Measurements from ENCODE around the gene ZNF532. TPM values are rescaled to one million over a fixed set of nuclear protein-coding genes. Genes with fewer than 3 reads are reported as not detected.

ZNF532 gene
- total RNA-seq, 2 donors from 2014 or later = 5.6 to 14.8 TPM

DNA sequence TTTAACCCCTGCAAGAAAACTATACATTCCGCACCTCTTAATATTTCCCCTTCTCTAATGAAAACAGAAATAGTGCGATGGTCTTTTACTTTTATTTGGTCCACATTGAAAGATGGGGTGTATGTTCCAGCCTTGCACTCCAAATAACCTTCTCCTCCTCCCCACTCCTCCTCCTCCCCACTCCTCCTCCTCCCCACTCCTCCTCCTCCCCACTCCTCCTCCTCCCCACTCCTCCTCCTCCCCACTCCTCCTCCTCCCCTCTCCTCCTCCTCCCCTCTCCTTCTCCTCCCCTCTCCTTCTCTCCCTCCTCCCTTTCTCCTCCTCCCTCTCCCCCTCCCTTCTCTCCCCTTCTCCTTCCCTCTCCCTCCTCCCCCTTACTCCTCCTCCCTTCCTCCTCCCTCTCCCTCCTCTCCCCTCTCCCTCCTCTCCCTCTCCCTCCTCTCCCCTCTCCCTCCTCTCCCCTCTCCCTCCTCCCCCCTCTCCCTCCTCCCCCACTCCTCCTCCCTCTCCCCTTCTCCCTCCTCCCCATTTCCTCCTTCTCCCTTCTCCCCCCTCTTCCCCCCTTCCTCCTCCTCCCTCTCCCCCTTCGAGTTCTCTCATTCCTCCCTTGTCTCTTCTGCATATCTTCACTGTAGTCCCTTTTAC is 70.4 kb downstream of the ZNF532 start:
- Histone ChIP-seq H3K4me1 (no peaks in the 10 kb centered on the region), H3K9me3 (no peaks in the 10 kb centered on the region), H3K4me3 (no peak overlapping the region), H3K36me3 (no peaks in the 10 kb centered on the region), H3K9ac (ENCODE audit: low read depth in 2 of 2, low read length in 2 of 2) (no peak overlapping the region), H3K27me3 (no peaks in the 10 kb centered on the region), H3K27ac (no peak overlapping the region)
- no peak for DNase-seq
- intact Hi-C loops (cut with DNase I) = no loop called here
- TF ChIP-seq, protein P1, sequence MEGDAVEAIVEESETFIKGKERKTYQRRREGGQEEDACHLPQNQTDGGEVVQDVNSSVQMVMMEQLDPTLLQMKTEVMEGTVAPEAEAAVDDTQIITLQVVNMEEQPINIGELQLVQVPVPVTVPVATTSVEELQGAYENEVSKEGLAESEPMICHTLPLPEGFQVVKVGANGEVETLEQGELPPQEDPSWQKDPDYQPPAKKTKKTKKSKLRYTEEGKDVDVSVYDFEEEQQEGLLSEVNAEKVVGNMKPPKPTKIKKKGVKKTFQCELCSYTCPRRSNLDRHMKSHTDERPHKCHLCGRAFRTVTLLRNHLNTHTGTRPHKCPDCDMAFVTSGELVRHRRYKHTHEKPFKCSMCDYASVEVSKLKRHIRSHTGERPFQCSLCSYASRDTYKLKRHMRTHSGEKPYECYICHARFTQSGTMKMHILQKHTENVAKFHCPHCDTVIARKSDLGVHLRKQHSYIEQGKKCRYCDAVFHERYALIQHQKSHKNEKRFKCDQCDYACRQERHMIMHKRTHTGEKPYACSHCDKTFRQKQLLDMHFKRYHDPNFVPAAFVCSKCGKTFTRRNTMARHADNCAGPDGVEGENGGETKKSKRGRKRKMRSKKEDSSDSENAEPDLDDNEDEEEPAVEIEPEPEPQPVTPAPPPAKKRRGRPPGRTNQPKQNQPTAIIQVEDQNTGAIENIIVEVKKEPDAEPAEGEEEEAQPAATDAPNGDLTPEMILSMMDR (IDR thresholded peaks at IDR 0.05) = no peak

DNA sequence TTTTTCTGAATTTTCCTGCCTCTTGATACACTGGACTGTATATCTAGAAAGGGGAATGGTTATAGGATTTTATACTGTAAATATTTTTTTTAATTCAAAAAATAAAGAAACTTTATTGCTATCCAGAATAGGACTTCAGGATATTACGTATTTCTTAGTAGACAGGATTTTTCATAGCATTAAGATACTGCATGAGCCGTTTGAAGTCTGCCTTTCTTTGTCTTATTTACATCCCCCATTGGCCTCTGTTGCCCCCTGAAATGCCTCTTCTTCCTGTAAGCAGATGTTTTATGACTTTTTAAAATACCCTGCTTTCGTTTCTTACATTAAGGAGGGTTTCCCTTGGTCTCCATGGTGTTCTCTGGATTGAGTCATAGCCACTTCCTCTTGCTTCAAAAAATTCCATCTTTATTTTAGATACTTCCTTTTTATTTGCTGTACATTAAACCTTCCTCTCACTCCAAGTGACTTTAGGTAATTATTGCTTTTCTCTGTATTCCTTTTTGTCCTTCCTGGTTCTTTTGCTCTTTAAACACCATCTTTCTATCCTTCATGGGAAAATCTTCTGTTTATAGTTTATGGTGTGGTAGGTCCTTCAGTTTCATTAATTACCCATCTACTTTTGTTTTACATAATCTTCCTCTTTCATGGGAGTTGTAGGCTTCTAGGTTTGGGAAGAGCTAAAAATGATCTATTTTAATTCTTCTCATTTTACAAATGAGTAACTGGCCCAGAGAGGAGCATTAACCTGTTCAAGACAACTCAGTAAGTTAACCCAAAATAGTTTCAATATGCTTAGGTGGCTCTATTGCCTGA is 72.6 kb downstream of the ZNF532 start:
- Histone ChIP-seq H3K4me3 (no peak overlapping the region), H3K27me3 (no peaks in the 10 kb centered on the region), H3K36me3 (no peaks in the 10 kb centered on the region), H3K9me3 (no peaks in the 10 kb centered on the region), H3K9ac (ENCODE audit: low read depth in 2 of 2, low read length in 2 of 2) (no peak overlapping the region), H3K4me1 (no peaks in the 10 kb centered on the region), H3K27ac (peak overlapping the region; percentile 18)
- no peak for DNase-seq
- intact Hi-C loops (cut with DNase I) = no loop called here
- TF ChIP-seq, protein P1 (IDR thresholded peaks at IDR 0.05) = no peak

DNA sequence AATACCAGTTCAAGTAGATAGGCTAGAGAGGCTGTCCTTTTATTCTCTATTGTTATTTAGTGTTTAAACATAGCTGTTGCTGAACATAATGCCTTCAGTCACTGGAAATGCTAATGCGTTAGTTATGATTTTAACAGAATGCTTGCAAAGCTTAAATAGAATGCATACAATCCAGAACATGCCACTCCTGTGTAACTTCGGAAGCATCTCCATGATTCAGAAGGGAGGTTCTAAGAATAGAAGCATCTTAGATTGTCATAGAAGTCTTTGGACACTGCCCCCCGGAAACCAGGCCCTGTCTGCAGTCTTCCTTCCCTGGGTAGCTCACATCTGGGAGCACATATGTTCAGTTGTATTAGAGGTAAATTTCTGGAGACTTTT is 73.2 kb downstream of the ZNF532 start:
- Histone ChIP-seq H3K4me1 (no peaks in the 10 kb centered on the region), H3K4me3 (no peak overlapping the region), H3K36me3 (no peaks in the 10 kb centered on the region), H3K27me3 (no peaks in the 10 kb centered on the region), H3K9me3 (no peaks in the 10 kb centered on the region), H3K9ac (ENCODE audit: low read depth in 2 of 2, low read length in 2 of 2) (no peak overlapping the region), H3K27ac (peak overlapping the region; percentile 18)
- TF ChIP-seq, protein P1 (IDR thresholded peaks at IDR 0.05) = no peak
- no peak for DNase-seq
- intact Hi-C loops (cut with DNase I) = no loop called here

DNA sequence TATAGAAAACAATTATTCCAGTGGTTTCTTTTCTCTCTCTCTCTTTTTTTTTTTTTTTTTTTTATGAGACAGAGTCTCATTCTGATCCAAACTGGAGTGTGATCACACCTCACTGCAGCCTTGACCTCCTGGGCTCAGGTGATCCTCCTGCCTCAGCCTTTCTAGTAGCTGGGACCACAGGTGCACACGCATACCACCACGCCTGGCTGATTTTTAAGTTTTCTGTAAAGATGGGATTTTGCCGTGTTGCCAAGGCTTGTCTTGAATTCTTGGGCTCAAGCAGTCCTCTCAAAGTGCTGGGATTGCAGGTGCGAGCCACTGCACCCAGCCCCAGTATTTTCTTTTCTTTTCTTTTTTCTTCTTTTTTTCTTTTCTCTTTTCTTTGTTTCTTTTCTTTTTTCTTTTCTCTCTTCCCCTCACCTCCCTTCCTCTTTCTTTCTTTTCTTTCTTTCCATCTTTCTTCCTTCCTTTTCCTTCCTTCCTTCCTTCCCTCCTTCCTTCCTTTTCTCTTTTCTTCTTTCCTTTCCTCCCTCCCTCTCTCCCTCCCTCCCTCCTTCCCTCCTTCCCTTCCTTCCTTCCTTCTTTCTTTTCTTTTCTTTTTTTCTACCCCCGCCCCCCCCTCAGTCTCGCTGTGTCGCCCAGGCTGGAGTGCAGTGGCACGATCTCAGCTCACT is 76.9 kb downstream of the ZNF532 start:
- H3K27ac ChIP-seq = no peak overlapping the region
- intact Hi-C loops (cut with DNase I) = no loop called here
- H3K9me3 ChIP-seq = no peaks in the 10 kb centered on the region
- H3K4me1 ChIP-seq = no peaks in the 10 kb centered on the region
- H3K9ac ChIP-seq (ENCODE audit: low read depth in 2 of 2, low read length in 2 of 2) = no peak overlapping the region
- no peaks in the 10 kb centered on the region for H3K27me3 ChIP-seq
- TF ChIP-seq, protein P1 (IDR thresholded peaks at IDR 0.05) = no peak
- no peak for DNase-seq
- H3K4me3 ChIP-seq = no peak overlapping the region
- H3K36me3 ChIP-seq = no peaks in the 10 kb centered on the region

DNA sequence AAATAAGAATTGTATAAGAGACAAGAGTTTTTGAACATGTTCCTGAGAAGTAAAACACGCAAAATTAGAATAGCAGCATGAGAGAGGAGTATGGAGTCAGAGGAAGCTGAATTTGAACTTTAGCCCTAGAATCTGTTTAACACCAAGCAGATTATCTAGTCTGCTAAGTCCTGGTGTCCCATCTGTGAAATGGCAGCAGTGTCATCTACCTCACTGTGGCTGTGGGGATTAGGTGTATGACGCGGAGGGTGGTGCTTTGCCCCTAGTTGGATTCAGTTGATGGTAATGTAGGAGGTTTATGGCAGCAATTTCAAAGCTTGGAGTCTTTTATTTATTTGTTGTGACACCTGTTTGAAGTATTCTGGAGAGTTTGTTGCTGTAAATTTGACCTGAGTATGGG is 79.2 kb downstream of the ZNF532 start:
- Histone ChIP-seq H3K4me3 (no peak overlapping the region), H3K9me3 (no peaks in the 10 kb centered on the region), H3K9ac (ENCODE audit: low read depth in 2 of 2, low read length in 2 of 2) (no peak overlapping the region), H3K27ac (no peak overlapping the region), H3K4me1 (no peaks in the 10 kb centered on the region), H3K27me3 (no peaks in the 10 kb centered on the region), H3K36me3 (no peaks in the 10 kb centered on the region)
- intact Hi-C loops (cut with DNase I) = no loop called here
- TF ChIP-seq, protein P1 (IDR thresholded peaks at IDR 0.05) = no peak
- no peak for DNase-seq
